SJSA1 (cell line): ENCODE measurements around the gene PRCD. TPM values are rescaled to one million over a fixed set of nuclear protein-coding genes. Genes with fewer than 3 reads are reported as not detected.
"Not testable (repeated sequence)": the region's sequence is repeated elsewhere in the genome, so short reads cannot be mapped to it uniquely, and the experiment has no call there.

Source experiments
- DNase-seq, 2 experiments: peaks; one replicate each; pipeline ENCODE4 v3.0.0-alpha.2; 2015 to 2020; ENCODE audit warnings: low spot score in 2 of 2, low read depth in 1 of 2
- H3K27ac ChIP-seq: fragments of 250-450 bp; sonication (Bioruptor Pico); 2 replicates; pipeline ENCODE4 v1.5.1; 2020; ENCODE audit warnings: mild to moderate bottlenecking, moderate library complexity
- H3K27me3 ChIP-seq: fragments of 250-450 bp; sonication (Bioruptor Pico); replicated peaks from 2 replicates; pipeline ENCODE4 v1.5.1; 2020; ENCODE audit warnings: mild to moderate bottlenecking, moderate library complexity
- H3K36me3 ChIP-seq: fragments of 250-450 bp; sonication (Bioruptor Pico); 2 replicates; pipeline ENCODE4 v1.5.1; 2020; ENCODE audit warnings: mild to moderate bottlenecking
- H3K4me1 ChIP-seq: fragments of 250-450 bp; sonication (Bioruptor Pico); replicated peaks from 2 replicates; pipeline ENCODE4 v1.6.1; 2021; ENCODE audit warnings: mild to moderate bottlenecking
- H3K4me3 ChIP-seq: fragments of 250-450 bp; sonication (Bioruptor Pico); 2 replicates; pipeline ENCODE4 v1.5.1; 2020; ENCODE audit warnings: mild to moderate bottlenecking
- H3K9me3 ChIP-seq: fragments of 250-450 bp; sonication (Bioruptor Pico); replicated peaks from 2 replicates; pipeline ENCODE4 v1.5.1; 2020; ENCODE audit warnings: mild to moderate bottlenecking
- total RNA-seq: library from RNA; depleted of rRNA; stranded (reverse); fragments of >200 nt; shearing (Covaris generic); gene quantifications from 2 replicates; pipeline ENCODE4 v1.2.3, GENCODE V29; 2014

The PRCD gene
- total RNA-seq, 1 experiment from 2014 or later, result 0.13 TPM

- peak; percentile 98 to 99 for DNase-seq
- H3K27me3 ChIP-seq, result no peaks in the 10 kb centered on the region
- no peaks in the 10 kb centered on the region for H3K36me3 ChIP-seq
- H3K9me3 ChIP-seq, result no peaks in the 10 kb centered on the region
- H3K4me1 ChIP-seq, result peaks cover 84% of the 10 kb centered on the region
- peak overlapping the region; percentile 19; the same call in 1 of the 2 replicates for H3K4me3 ChIP-seq
- peak overlapping the region; percentile 88 for H3K27ac ChIP-seq
Observed at GRCh38 chr17:76527430-76528111, 12.3 kb upstream of the PRCD start.

- Histone ChIP-seq H3K36me3 (no peaks in the 10 kb centered on the region), H3K4me3 (peak overlapping the region; percentile 19), H3K27ac (peak overlapping the region; percentile 88), H3K4me1 (peaks cover 80% of the 10 kb centered on the region), H3K9me3 (no peaks in the 10 kb centered on the region), H3K27me3 (no peaks in the 10 kb centered on the region)
- DNase-seq, result peak; percentile 43 to 61
Observed at GRCh38 chr17:76528156-76528527, 11.7 kb upstream of the PRCD start.

- H3K4me3 ChIP-seq, result peak overlapping the region; percentile 19
- peaks cover 75% of the 10 kb centered on the region for H3K4me1 ChIP-seq
- H3K27ac ChIP-seq, result peak overlapping the region; percentile 88
Observed at GRCh38 chr17:76528528-76529223, 11.2 kb upstream of the PRCD start.

GRCh38 chr17:76529224-76530094, 10.4 kb upstream of the PRCD start:
- peak overlapping the region; percentile 88 for H3K27ac ChIP-seq
- no peak overlapping the region for H3K4me3 ChIP-seq
- no peaks in the 10 kb centered on the region for H3K9me3 ChIP-seq
- peak; percentile 91 to 92 for DNase-seq
- peaks cover 69% of the 10 kb centered on the region for H3K4me1 ChIP-seq
- no peaks in the 10 kb centered on the region for H3K27me3 ChIP-seq
- no peaks in the 10 kb centered on the region for H3K36me3 ChIP-seq

More at GRCh38 chr17:76528528-76529223, 11.2 kb upstream of the PRCD start:
- Histone ChIP-seq H3K36me3 (no peaks in the 10 kb centered on the region), H3K9me3 (no peaks in the 10 kb centered on the region), H3K27me3 (no peaks in the 10 kb centered on the region)
- peak in 1 of 2 experiments; percentile 59 for DNase-seq

GRCh38 chr17:76530095-76530723, 9.6 kb upstream of the PRCD start:
- Histone ChIP-seq H3K4me3 (no peak overlapping the region), H3K27me3 (no peaks in the 10 kb centered on the region), H3K36me3 (no peaks in the 10 kb centered on the region), H3K9me3 (no peaks in the 10 kb centered on the region), H3K27ac (peak overlapping the region; percentile 88), H3K4me1 (peaks cover 62% of the 10 kb centered on the region)
- DNase-seq, result peak; percentile 92 to 93

GRCh38 chr17:76530811-76531485, 8.9 kb upstream of the PRCD start:
- Histone ChIP-seq H3K4me1 (peaks cover 57% of the 10 kb centered on the region), H3K9me3 (no peaks in the 10 kb centered on the region), H3K27ac (peak overlapping the region; percentile 88), H3K27me3 (no peaks in the 10 kb centered on the region), H3K36me3 (no peaks in the 10 kb centered on the region), H3K4me3 (no peak overlapping the region)
- DNase-seq, result no peak

- no peak overlapping the region for H3K4me3 ChIP-seq
- H3K27ac ChIP-seq, result peak overlapping the region; percentile 88
- no peaks in the 10 kb centered on the region for H3K27me3 ChIP-seq
- H3K4me1 ChIP-seq, result peaks cover 57% of the 10 kb centered on the region
- no peak for DNase-seq
- H3K9me3 ChIP-seq, result no peaks in the 10 kb centered on the region
- no peaks in the 10 kb centered on the region for H3K36me3 ChIP-seq
Observed at GRCh38 chr17:76531486-76532038, 8.3 kb upstream of the PRCD start.

- H3K27ac ChIP-seq, result peak overlapping the region; percentile 88
- H3K36me3 ChIP-seq, result no peaks in the 10 kb centered on the region
- no peaks in the 10 kb centered on the region for H3K27me3 ChIP-seq
- peaks cover 58% of the 10 kb centered on the region for H3K4me1 ChIP-seq
- peak; percentile 66 to 76 for DNase-seq
- H3K9me3 ChIP-seq, result no peaks in the 10 kb centered on the region
- no peak overlapping the region for H3K4me3 ChIP-seq
Observed at GRCh38 chr17:76532072-76532651, 7.7 kb upstream of the PRCD start.

- not testable (repeated sequence) for H3K9me3 ChIP-seq, H3K4me3 ChIP-seq, H3K36me3 ChIP-seq, DNase-seq, H3K27me3 ChIP-seq, H3K27ac ChIP-seq
- peaks cover 52% of the 10 kb centered on the region for H3K4me1 ChIP-seq
Observed at GRCh38 chr17:76533640-76534359, 6.0 kb upstream of the PRCD start.

GRCh38 chr17:76534831-76535732, 4.8 kb upstream of the PRCD start:
- Histone ChIP-seq H3K36me3 (no peaks in the 10 kb centered on the region), H3K27ac (no peak overlapping the region), H3K9me3 (peaks cover 3% of the 10 kb centered on the region; the same call in 1 of the 2 replicates), H3K27me3 (peaks cover 7% of the 10 kb centered on the region), H3K4me1 (peaks cover 39% of the 10 kb centered on the region), H3K4me3 (no peak overlapping the region)
- peak in 1 of 2 experiments; percentile 43 for DNase-seq

- H3K27ac ChIP-seq, result no peak overlapping the region
- H3K4me3 ChIP-seq, result no peak overlapping the region
- no peak for DNase-seq
- peaks cover 7% of the 10 kb centered on the region for H3K27me3 ChIP-seq
- no peaks in the 10 kb centered on the region for H3K36me3 ChIP-seq
- peaks cover 38% of the 10 kb centered on the region for H3K4me1 ChIP-seq
- peaks cover 3% of the 10 kb centered on the region; the same call in 1 of the 2 replicates for H3K9me3 ChIP-seq
Observed at GRCh38 chr17:76535788-76536510, 3.9 kb upstream of the PRCD start.
